Karpas-422 (cell line): ENCODE data around the gene CST8. TPM values are rescaled to one million over a fixed set of nuclear protein-coding genes. Genes with fewer than 3 reads are reported as not detected.

Experiments used
- DNase-seq: peaks from one replicate; pipeline ENCODE4 v3.0.0-alpha.2; 2015
- H2AFZ ChIP-seq: fragments of 200-600 bp; sonication (generic); 2 replicates; pipeline ENCODE4 v1.6.1; 2014; ENCODE audit warnings: antibody characterized with exemption, low read length, mixed read lengths
- H3K27ac ChIP-seq: fragments of 200-600 bp; sonication (generic); 2 replicates; pipeline ENCODE4 v1.5.1; 2014; ENCODE audit warnings: mild to moderate bottlenecking, low read length, moderate library complexity
- H3K27me3 ChIP-seq: fragments of 200-600 bp; sonication (generic); 2 replicates; pipeline ENCODE4 v1.6.1; 2014; ENCODE audit warnings: low read length, mixed read lengths
- H3K36me3 ChIP-seq: fragments of 200-600 bp; sonication (generic); 2 replicates; pipeline ENCODE4 v1.6.1; 2014; ENCODE audit warnings: low read length, mixed read lengths; ENCODE audit not compliant: insufficient read depth
- H3K4me1 ChIP-seq: fragments of 200-600 bp; sonication (generic); 2 replicates; pipeline ENCODE4 v1.6.1; 2014; ENCODE audit warnings: mild to moderate bottlenecking, low read length, mixed read lengths
- H3K4me2 ChIP-seq: fragments of 200-600 bp; sonication (generic); 2 replicates; pipeline ENCODE4 v1.6.1; 2014; ENCODE audit warnings: low read length, low read depth, mild to moderate bottlenecking; ENCODE audit not compliant: poor library complexity, severe bottlenecking
- H3K4me3 ChIP-seq: fragments of 200-600 bp; sonication (generic); 2 replicates; pipeline ENCODE4 v1.5.1; 2014; ENCODE audit warnings: mild to moderate bottlenecking, antibody characterized with exemption, low read length, mixed read lengths
- H3K79me2 ChIP-seq: fragments of 200-600 bp; sonication (generic); 2 replicates; pipeline ENCODE4 v1.6.1; 2014; ENCODE audit warnings: mild to moderate bottlenecking, low read length, mixed read lengths
- H3K9ac ChIP-seq: fragments of 200-600 bp; sonication (generic); 2 replicates; pipeline ENCODE4 v1.6.0; 2014; ENCODE audit warnings: low read length
- H3K9me2 ChIP-seq: fragments of 200-600 bp; sonication (generic), shearing (Covaris generic); replicated peaks from 2 replicates; pipeline ENCODE4 v1.6.0; 2014; ENCODE audit warnings: mild to moderate bottlenecking, low read length, moderate library complexity; ENCODE audit not compliant: insufficient read depth
- H3K9me3 ChIP-seq: fragments of 300-700, 200-600 bp; sonication (generic); 2 replicates; pipeline ENCODE4 v1.6.1; 2014; ENCODE audit warnings: low read length, mixed read lengths
- H4K20me1 ChIP-seq: fragments of 200-600 bp; sonication (generic); 2 replicates; pipeline ENCODE4 v1.6.1; 2014; ENCODE audit warnings: mild to moderate bottlenecking, antibody characterized with exemption, low read length, low read depth; ENCODE audit not compliant: insufficient read depth
- small RNA-seq: library from RNA; depleted of rRNA; stranded (forward); fragments of <200 nt; gene quantifications from one replicate; pipeline ENCODE3, GENCODE V24; 2014
- total RNA-seq: library from RNA; depleted of rRNA; stranded (reverse); fragments of >200 nt; shearing (Covaris generic); gene quantifications from 2 replicates; pipeline ENCODE4 v1.2.3, GENCODE V29; 2014; ENCODE audit warnings: low replicate concordance; rRNA removed

CST8 gene
- total RNA-seq, 1 experiment from 2014 or later, result not detected

DNA sequence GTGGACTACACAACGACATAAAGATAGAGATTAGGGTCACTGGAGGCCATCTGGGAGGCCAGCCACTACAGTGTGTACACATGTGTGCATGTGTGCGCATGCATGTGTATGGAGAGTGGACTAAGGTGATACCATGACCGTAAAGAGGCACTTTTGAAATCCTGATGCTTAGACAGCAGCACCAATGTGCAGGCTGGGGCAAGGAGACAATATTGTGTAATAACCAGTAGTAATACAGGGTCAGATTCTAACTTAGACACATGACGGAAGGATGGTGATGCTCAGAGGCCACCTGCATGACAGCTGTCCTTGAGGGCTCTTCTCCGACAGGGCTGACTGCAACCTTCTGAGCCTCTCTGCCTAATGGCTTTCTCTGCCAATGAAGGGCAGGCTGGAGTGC is 51.9 kb downstream of the CST8 start:
- no peak overlapping the region for H3K4me2 ChIP-seq
- H3K4me3 ChIP-seq, result no peak overlapping the region
- no peak overlapping the region for H3K27ac ChIP-seq
- no peaks in the 10 kb centered on the region for H3K9me2 ChIP-seq
- peaks cover 2% of the 10 kb centered on the region; the same call in 1 of the 2 replicates for H3K27me3 ChIP-seq
- H3K79me2 ChIP-seq, result no peaks in the 10 kb centered on the region
- H3K9me3 ChIP-seq, result no peaks in the 10 kb centered on the region
- H3K9ac ChIP-seq, result no peak overlapping the region
- H3K4me1 ChIP-seq, result peaks cover 13% of the 10 kb centered on the region
- no peaks in the 10 kb centered on the region for H4K20me1 ChIP-seq
- DNase-seq, result no peak
- no peak overlapping the region for H2AFZ ChIP-seq
- H3K36me3 ChIP-seq, result no peaks in the 10 kb centered on the region

- no peak overlapping the region for H3K9ac ChIP-seq
- H3K4me1 ChIP-seq, result peaks cover 13% of the 10 kb centered on the region
- peaks cover 2% of the 10 kb centered on the region; the same call in 1 of the 2 replicates for H3K27me3 ChIP-seq
- no peak overlapping the region for H2AFZ ChIP-seq
- H4K20me1 ChIP-seq, result no peaks in the 10 kb centered on the region
- no peaks in the 10 kb centered on the region for H3K36me3 ChIP-seq
- H3K4me3 ChIP-seq, result no peak overlapping the region
- no peak overlapping the region for H3K4me2 ChIP-seq
- H3K27ac ChIP-seq, result no peak overlapping the region
- H3K9me3 ChIP-seq, result no peaks in the 10 kb centered on the region
- H3K79me2 ChIP-seq, result no peaks in the 10 kb centered on the region
- no peak for DNase-seq
- H3K9me2 ChIP-seq, result no peaks in the 10 kb centered on the region
Observed at GRCh38 chr20:23544133-23544532, 53.2 kb downstream of the CST8 start.

Small RNA genes lying within 50 kb of the gene (small RNA-seq; reads per million reads assigned to genes)
- not detected for gene RF00019

Other genes starting within 250 kb of the CST8 start
- 36.9 and 51.1 TPM in 2 replicates for gene NXT1, start 140.3 kb upstream of the CST8 start, total RNA-seq
- gene GZF1, start 128.9 kb upstream of the CST8 start, total RNA-seq, result 13.9 and 41.4 TPM in 2 replicates
- 32.6 and 35.1 TPM in 2 replicates for gene NAPB, start 69.6 kb upstream of the CST8 start, total RNA-seq
- not detected in 2 replicates for gene CSTL1, start 51.4 kb upstream of the CST8 start, total RNA-seq
- gene CST11, start 38.2 kb upstream of the CST8 start, total RNA-seq, result not detected in 2 replicates
- not detected in 2 replicates for gene CST9L, start 77.4 kb downstream of the CST8 start, total RNA-seq
- gene CST9, start 114.8 kb downstream of the CST8 start, total RNA-seq, result not detected in 2 replicates
- gene CST3, start 146.8 kb downstream of the CST8 start, total RNA-seq, result not detected in 2 replicates
- gene CST4, start 197.9 kb downstream of the CST8 start, total RNA-seq, result not detected in 2 replicates